ENCODE measurements around the gene LIMA1.

The LIMA1 gene

DNA sequence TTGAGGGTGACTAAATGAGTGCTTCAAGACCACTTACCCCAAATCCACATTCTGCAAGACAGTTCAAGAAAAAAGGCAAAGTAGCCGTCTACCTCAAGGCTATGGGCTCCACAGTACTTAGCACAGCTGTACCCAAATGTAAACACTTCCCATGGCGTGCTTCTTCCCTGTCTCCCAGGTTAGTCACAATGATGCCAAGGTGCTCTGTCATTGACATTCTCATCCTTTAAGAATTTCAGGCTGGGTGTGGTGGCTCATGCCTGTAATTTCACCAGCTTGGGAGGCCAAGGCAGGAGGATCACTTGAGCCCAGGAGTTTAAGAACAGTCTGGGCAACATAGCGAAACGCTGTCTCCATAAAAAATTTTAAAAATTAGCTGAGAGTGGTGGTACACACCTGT, 64.9 kb downstream of the LIMA1 start:
- DNase-seq (ENCODE audit: low read depth), result no peak

DNA sequence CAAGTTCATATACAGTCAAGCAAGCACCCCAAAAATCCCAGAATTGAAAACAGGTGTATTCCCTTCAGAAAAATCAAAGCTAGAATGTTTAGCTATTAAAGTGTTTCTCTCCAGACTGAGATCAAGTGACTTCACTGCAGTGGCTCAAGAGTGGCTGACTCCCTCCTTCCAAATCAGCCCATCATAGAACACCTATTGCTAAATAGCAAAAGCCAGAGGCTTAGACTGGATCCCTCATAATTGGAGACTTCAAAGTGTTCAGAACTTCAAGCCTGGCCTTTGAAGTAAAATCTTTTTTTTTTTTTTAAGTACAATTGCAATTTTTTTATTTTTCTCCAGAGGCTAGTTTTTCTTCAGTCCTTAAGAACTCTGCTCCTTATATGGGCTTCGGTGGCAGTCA, 66.1 kb downstream of the LIMA1 start:
- no peak for DNase-seq (ENCODE audit: low read depth)

DNA sequence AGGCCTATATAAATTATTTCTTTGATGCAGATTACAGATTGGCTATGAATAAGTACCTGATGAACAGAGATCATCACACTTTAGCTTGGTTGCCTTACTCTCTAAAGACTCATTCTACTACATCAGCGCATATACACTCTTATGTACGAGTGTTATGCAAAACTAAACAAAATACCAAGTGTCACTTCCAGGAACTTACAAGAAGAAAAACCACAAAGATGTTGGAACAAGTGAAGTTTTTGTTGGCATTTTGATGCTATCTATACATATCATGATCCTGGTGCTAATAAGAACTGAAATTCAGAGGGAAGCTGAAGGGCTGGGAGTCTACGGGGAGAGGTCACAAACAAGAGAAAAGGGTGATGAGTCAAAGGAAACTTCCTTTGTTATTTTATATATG, 68.3 kb downstream of the LIMA1 start:
- no peak for DNase-seq (ENCODE audit: low read depth)

DNA sequence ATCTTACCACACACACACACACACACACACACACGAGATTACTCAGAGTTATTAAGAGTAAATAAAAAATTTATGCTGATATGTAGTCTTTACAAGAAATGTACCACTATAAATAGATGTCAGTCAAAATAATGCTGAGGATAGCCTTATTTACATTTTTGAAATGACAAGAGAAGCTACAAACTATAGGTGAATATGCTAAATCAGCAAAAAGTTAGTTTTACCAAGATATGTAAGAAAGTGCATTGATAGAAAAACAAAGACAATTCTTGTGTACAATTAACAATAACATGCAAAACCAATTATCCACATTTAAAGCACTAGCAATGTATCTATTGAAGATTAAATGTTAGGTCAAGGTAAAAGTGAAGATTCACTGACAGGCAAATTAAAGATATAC, 69.3 kb downstream of the LIMA1 start:
- no peak for DNase-seq (ENCODE audit: low read depth)

DNA sequence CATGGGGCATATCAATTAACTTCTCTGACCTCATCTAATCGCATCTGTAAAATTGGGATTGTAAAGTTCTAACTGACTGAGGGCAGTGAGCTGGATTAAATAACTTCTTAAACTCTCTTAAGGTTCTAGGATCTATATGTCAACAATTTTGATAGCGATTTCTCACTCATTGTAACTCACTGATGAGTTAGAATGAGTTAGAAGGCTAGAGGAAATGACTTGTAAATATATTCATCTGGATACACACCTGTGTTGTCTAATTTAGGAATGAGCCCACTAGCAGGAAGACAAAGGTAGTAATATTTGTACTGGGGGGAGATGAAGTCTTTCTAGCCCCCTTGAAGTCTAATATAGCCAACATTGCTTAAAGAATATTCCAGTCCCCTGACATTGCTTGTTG, 69.9 kb downstream of the LIMA1 start:
- DNase-seq (ENCODE audit: low read depth), result no peak

DNA sequence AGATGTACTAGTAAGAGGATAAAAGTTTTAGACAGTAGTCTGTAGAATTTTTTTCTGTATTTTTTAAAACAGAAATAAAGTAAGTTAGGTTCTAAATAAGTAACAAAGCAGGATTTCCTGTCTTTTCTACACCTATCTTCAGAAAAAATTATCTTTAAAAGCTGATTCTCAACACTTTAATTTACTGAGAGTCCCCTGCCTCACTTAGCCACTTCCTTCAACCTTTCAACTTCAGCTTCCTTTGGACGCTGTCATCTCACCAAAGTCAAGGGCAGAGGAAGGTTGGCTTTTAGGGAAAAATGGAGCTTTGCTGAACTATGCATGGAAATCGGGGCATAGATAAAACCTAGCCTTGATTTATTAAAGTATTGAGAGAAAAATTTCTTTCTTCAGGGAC, 71.3 kb downstream of the LIMA1 start:
- no peak for DNase-seq (ENCODE audit: low read depth)

DNA sequence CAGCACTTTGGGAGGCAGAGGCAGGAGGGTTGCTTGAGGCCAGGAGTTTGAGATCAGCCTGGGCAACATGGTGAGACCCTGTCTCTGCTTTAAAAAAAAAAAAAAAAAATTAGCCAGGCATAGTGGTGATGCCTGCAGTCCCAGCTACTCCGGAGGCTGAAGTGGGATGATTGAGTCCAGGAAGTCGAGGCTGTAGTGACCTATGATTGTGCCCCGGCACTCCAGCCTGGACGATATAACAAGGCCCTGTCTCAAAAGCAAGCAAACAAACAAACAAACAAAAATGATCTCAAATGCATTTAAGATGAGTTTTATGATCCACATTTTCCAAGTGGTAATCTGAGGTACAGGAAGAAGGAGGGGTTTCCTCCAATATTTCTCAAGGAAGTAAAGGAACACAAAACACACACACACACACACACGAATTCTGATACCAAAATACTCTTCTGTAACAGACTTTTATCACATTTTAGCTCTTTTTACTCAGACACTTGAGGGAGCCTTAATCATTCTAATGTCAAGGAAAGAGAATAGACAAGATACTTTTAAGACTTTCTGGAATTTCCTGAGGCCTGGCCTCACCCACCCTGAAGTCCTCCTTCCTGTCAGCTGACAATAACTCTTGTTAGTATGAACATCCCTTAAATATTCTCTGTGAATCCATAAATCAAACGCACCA, 71.8 kb downstream of the LIMA1 start:
- no peak for DNase-seq (ENCODE audit: low read depth)

DNA sequence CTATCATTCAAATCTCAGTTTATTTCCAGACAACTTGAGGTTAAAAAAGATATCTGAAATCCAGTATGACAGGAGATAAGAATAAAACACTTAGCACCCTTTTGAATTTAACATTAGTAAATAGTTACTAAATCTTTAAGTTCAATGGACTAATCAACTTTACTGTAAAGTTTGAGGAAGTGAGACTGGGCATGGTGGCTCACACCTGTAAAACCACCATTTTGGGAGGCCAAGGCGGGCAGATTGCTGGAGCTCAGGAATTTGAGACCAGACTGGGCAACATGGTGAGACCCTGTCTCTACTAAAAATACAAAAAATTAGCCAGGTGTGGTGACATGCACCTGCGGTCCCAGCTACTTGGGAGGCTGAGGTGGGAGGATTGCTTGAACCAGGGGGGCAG, 75.9 kb downstream of the LIMA1 start:
- no peak for DNase-seq (ENCODE audit: low read depth)

DNA sequence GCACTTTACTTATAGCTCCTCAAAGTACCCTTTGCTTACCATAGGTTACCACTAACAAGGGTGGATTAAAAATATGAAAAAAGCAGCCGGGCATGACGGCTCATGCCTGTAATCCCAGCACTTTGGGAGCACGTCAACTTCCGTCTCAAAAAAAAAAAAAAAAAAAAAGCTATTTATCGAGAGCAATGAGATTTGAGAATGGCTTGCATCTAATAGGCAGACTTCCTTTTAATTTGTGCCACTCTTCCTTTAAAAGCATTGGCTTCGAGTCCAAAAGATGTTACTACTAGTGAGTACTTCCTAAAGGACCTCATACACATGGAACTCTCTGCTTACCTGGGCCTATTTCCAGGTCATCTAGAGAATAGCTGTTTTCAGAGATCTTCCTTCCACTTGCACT, 77.7 kb downstream of the LIMA1 start:
- DNase-seq (ENCODE audit: low read depth), result no peak

DNA sequence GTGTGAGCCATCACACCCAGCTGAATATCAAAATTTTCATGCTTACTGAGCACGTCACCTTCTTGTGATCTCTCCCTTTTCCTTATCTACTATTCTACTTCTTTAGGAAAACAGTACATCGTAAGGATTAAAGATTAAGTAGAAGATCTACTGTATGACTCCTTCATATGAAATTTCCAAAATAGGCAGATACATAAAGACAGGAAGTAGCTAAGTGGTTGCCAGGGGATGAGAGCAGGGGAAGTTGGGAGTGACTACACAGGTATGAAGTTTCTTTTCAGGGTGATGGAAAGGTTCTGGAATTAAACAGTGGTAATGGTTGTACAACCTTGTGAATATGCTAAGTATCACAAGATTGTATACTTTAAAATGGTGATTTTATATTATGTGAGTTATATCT, 79.6 kb downstream of the LIMA1 start:
- DNase-seq (ENCODE audit: low read depth), result no peak

DNA sequence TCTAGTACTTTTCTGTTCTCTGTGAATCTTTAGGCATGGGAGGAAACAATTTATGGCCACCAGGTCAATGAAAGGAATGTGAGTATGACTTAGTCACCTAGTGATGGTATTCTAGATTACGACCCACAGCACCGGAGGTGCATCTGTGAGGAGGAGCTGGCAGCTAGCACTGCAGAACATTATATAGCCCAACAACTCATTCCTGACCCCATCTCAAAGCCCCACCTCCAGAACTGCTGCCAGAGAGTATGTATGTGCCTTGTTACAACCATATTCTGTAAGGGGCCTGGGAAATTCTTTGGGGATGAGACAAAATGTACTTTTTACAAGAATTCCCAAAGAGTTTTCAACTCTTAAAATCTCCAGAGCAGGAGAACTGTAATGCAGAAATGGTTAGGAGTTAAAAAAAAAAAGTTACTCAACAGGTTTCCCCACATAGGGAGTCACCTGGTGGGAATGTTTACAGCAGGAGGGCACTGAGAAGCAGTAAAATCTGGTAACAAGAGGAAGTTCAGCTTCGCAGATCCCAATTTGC, 81.3 kb downstream of the LIMA1 start:
- DNase-seq (ENCODE audit: low read depth), result peak; percentile 92

DNA sequence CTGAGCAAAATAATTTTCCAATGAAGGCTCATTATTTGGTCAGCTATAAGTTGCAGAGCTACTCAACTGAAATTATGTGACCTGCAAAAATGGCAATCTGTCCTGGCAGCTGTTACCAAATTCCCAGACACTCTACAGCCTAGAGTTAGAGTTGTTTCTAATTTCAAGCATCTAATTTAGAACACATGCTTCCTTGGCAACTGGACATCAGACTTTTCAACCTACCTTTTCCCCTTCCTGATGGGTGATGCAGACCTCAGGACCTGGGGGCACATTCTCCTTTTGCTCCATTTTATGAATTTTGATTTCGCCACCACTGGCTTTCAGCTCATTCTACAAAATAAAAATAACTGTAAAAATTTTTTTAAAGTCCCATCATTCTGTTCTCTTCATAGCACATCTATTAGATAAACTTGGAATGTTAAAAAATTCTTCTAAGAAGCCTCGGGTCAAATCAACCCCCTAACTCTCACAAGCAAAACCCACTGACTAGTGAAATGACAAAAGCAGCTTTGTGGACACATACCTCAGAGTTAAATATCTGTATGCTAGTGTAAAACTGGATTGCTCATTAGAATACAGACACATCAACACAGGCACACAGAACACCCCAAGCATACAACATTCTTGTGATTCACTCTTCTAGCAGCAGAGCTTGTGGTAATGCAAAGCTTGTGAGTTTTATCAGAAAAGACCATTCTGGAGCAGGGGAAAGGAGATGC, 82.6 kb downstream of the LIMA1 start:
- no peak for DNase-seq (ENCODE audit: low read depth)

DNA sequence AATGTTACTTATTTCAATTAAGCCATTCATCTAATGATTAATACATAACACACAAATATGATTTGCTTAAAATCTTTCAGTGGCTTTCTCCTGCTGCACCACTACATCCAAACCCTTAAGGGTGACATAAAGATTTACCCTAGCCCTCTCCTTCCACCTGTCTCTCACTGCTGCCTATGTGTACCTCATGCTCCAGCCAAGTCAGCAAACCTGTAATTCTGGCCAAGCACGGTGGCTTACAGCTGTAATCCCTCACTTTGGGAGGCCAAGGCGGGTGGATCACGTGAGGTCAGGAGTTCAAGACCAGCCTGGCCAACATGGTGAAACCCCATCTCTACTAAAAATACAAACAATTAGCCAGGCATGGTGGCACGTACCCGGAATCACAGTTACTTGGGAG, 84.5 kb downstream of the LIMA1 start:
- no peak for DNase-seq (ENCODE audit: low read depth)

DNA sequence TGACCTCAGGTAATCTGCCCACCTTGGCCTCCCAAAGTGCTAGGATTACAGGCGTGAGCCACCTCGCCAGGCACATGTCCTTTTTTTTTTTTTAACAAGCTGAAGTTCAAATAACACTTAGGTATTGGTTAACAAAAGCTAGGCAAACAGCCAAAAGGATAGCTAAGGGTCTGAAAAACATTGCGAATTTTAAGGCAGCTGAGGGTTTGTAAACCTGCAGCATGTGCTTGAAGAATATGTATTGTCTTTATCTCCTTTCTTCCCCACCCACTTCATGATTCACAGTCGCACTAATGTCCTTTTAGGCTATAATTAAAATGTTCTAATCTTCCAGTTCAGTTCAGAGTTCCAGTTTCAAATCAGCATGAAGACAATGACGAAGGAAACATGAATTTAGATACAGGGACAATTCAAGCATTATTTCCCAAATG, 86.0 kb downstream of the LIMA1 start:
- DNase-seq (ENCODE audit: low read depth), result no peak

DNA sequence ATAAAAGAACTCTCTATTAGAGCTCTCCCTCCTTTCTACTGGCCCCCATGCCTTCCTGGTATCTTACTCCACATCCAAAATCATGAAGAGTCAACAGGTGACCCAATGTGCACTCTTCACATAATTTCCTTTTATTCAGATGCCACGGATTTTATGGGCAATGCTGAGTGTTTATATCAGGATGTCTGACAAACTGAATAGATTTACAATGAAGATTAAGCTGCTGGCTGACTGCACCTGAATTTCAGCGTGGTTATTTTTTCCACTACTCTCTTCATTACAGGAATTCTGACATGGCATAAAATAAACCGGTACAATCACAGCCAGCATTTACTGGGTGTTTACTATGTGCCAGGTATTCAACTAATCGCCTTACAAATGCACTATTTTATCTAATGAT, 86.8 kb downstream of the LIMA1 start:
- DNase-seq (ENCODE audit: low read depth), result no peak

DNA sequence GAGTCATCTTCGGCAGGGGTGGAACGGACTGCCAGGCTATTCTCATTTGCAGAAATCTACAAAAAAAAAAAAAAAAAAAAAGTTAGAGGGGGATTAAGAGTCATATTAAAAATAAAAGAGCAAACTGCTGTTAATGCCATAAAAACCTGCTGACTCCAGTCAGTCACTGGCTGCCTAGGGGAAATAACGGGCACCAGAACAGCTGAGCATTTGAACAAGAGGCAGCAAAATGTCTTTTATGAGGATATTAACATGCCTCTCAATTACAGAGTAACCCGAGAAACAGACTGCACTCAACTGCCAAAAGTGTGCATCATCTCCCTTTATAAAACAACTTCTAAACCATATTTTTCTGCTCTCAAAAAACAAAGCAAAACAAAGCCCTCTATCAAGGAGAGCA, 87.5 kb downstream of the LIMA1 start:
- no peak for DNase-seq (ENCODE audit: low read depth)

DNA sequence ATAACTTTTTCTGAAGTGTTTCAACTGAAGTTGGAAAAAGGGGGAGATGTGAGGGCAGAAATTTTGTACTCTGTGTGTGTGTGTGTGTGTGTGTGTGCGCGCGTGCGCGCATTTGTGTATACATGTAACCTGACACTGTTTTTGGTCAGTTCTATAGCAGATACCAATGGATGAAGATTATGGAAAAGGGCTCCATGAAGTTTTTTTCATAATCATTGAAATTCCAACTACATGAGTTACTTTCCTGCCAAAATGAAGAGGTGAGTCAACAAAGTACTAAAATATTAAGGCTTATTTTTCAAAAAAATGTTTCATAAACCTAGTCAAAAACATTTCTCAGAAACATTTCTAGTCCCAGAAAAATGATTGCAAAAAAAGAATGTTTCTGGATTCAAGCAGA, 90.4 kb downstream of the LIMA1 start:
- peak; percentile 75 for DNase-seq (ENCODE audit: low read depth)

DNA sequence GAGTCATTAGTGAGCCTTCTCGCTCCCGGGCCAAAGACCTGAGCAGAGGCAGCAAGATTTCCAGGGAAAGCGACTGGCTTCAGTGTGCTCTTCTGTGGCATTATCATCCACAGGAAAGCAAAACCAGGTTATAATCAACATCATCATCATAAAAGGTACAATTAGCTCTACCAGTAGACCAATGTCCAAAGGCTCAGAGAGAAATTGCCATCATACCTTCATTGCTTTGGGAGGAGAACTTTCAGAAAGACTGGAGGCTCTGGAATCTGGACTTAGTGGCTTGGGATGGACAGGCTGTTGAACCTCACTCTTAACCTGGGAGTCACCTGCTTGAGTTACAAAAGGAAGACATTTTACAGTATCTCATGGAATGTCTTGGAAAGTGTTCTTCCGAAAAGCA, 91.1 kb downstream of the LIMA1 start:
- no peak for DNase-seq (ENCODE audit: low read depth)

DNA sequence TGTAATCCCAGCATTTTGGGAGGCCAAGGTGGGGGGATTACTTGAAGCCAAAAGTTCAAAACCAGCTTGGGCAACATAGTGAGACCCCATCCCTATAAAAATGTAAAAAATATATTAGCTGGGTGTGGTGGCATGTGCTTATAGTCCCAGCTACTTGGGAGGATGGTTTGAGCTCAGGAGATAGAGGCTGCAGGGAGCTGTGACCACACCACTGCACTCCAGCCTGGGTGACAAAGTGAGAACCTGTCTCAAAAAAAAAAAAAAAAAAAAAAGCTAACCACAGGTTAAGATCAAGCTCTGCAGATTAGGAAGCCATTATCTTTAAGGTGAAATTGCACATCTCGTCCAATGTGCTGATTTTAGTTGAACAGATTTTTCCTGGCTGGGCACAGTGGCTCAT, 92.5 kb downstream of the LIMA1 start:
- DNase-seq (ENCODE audit: low read depth), result no peak

DNA sequence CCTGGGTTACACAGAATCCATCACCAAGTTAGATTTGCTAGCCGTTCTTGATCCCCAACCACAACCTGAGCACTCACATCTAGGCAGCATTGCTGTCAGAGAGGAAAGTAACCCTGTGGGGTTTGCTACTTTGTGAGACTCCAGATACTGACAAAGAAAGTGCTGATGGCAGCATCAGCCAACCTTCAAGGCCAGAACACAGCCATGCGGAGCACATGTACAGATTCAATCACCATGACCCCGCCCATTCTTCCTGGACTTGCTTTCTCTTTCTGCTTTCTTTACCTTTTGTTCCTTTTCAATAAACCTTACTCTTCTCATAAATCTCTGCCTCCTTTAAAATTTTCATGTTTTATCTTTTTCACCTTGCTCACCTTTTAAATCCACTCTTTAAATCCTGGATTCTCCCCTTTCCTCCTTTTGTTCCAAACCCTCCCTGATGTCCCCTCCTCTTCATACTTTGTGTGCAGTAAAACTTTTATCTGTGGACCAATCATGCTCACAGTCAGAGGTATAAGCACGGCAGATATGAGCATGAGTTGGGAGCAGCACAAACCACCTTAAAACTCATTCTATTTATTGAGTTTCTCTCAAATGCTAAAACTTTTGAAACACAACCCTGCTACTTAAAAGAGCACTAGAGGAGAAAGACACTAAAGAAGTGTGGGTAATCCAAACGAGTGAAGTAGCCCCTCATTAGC, 94.3 kb downstream of the LIMA1 start:
- no peak for DNase-seq (ENCODE audit: low read depth)

DNA sequence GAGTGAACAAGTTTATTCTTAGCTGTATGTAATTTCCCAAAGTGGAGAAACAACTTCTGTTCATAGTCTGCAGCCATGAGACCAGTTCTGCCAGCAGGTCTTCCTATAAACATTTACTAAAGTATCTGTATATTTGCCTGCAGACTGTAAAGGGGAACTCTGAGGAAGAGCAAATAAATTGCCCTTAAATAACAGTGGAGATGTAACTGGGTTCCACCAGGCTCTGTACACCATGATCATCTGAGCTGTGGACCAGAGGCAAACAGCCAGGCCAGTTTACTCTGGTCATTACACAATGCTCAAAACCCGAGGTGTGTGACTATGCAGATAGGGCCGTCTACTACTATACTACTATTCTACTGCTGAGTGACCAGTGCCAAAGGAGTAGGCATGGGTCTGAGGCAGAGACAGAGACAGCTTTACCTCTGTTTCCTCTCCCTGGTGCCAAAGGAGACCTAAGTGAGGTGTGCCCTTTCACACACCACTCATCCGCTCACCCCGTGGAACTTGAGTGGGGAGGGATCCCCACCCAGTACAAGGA, 95.0 kb downstream of the LIMA1 start:
- no peak for DNase-seq (ENCODE audit: low read depth)

DNA sequence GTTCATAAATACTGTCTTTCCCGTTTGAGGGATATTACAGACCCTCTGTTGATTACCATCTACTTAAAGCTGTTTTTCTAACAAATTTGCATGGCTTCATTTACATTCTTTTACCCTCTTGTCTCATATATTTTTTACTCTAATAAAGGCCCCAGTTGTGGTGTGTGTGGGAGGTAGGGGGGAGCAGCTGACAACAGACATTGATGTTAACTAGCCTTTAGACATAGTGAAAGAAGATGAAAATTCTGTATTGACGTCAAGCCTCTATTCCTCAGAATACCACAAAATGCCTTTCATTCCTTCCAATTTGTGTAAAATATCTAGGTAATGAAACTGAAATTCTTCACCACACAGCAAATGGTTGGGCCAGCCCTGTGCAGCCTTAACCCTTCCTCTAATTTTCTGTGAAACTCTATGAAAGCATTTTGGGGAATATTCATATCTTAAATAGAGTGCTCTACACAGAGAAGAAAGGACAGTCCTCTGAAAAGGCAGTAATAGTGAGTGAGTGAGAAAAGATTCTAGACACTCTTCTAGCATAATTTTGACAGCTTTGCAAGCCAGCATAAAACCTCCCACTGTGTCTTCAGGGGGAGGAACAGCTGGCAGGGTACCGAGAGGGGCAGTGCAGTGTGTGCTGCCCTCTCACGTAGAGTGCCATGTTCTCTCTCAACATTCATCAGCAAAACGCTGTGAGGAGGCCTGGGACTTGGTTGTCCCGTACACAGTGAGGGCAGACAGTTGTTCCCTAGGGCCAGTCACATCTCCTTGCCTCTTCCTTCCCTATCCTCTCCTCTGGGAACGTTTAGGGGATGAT, 96.0 kb downstream of the LIMA1 start:
- DNase-seq (ENCODE audit: low read depth), result no peak

All from HS-27A (cell line).